A673 (cell line): ENCODE results near the gene FDX2.

Experiments used
- CTCF ChIP-seq: fragments of 300-800, 200-600 bp; sonication (generic); conservative IDR thresholded peaks from 2 replicates; pipeline ENCODE4 v1.5.1; 2017; ENCODE audit warnings: low read depth, mild to moderate bottlenecking, antibody characterized with exemption, low read length, moderate library complexity, mixed read lengths
- EZH2 ChIP-seq: fragments of 200-600 bp; sonication (generic); IDR thresholded peaks from 2 replicates; pipeline ENCODE4 v1.6.1; 2017; ENCODE audit warnings: borderline replicate concordance, low read depth, mild to moderate bottlenecking, mixed read lengths, antibody characterized with exemption, low read length; ENCODE audit not compliant: poor library complexity, severe bottlenecking

GRCh38 chr19:10284960-10285278 lies 30.9 kb downstream of the FDX2 start:
- no peak for TF ChIP-seq CTCF
- TF ChIP-seq EZH2: no peak
